ENCODE data around the gene AGRN.

Gene AGRN

DNA sequence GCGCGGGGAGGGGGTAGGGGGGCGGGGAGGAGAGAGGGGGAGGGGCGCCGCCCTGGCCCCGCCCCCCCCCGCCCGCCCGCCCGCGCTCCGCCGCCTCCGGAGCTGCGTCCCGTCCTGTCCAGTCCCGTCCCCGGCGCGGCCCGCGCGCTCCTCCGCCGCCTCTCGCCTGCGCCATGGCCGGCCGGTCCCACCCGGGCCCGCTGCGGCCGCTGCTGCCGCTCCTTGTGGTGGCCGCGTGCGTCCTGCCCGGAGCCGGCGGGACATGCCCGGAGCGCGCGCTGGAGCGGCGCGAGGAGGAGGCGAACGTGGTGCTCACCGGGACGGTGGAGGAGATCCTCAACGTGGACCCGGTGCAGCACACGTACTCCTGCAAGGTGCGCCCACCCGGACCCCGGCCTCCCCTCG, at the start of gene AGRN:
AGRN (plus strand) TSS at position 121 of the 405 bp plus-strand sequence; CDS start at position 174, 53 bp downstream.
- Histone ChIP-seq H3K9ac (ENCODE audit: low read length) (no peak within 1 kb of the TSS), H3K27ac (ENCODE audit: low read length) (no peak within 1 kb of the TSS)

DNA sequence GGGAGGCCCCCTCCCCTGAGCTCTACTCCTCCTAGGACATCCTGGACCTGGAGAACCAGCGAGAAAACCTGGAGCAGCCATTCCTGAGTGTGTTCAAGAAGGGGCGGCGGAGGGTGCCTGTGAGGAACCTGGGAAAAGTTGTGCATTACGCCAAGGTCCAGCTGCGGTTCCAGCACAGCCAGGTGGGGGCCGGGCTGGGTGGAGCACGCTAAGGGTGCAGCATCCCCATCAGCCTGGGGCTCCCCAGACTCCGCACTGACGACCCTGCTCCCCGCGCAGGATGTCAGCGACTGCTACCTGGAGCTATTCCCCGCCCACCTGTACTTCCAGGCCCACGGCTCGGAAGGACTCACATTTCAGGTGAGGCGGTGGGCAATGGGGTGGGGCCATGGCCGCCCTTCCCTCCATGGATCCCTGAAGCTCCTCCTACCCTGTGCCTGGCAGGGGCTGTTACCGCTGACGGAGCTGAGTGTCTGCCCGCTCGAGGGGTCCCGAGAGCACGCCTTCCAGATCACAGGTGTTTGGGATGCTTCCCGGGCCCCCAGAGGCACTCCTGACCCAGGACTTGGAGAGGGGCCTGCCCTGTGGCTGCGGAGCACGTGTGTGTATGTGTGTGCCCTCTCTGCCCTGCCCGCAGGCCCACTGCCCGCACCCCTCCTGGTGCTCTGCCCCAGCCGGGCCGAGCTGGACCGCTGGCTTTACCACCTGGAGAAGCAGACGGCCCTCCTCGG, 49.5 kb upstream of the AGRN start:
- no peaks in the 10 kb centered on the region for H3K79me2 ChIP-seq (ENCODE audit: low read length)
- DNase-seq, result no peak
- H3K27me3 ChIP-seq (replicated peaks; ENCODE audit: insufficient read depth, low read length), result peaks cover 13% of the 10 kb centered on the region; the same call in 1 of the 2 replicates
- H3K4me3 ChIP-seq (ENCODE audit: low read length), result no peak overlapping the region
- H3K4me2 ChIP-seq (ENCODE audit: low read depth, low read length), result no peak overlapping the region
- no peak overlapping the region for H2AFZ ChIP-seq (ENCODE audit: low read length)
- no peaks in the 10 kb centered on the region for H3K9me2 ChIP-seq (replicated peaks; ENCODE audit: insufficient read depth, low read length)
- no peaks in the 10 kb centered on the region for H4K20me1 ChIP-seq (ENCODE audit: insufficient read depth, low read length)
- H3K27ac ChIP-seq (ENCODE audit: low read length), result no peak overlapping the region
- peaks cover 9% of the 10 kb centered on the region for H3K4me1 ChIP-seq (ENCODE audit: low read length)
- H3F3A ChIP-seq (ENCODE audit: insufficient read depth, low read length), result peaks cover 4% of the 10 kb centered on the region; the same call in 1 of the 2 replicates
- H3K36me3 ChIP-seq (replicated peaks; ENCODE audit: insufficient read depth, low read length), result no peaks in the 10 kb centered on the region
- H3K9me3 ChIP-seq (replicated peaks; ENCODE audit: insufficient read depth, low read length), result no peaks in the 10 kb centered on the region
- H3K9ac ChIP-seq (ENCODE audit: low read length), result no peak overlapping the region
- no peak for TF ChIP-seq EZH2 (optimal IDR thresholded peaks at IDR 0.05; ENCODE audit: low read depth, low read length)
- TF ChIP-seq EZH2phosphoT487 (IDR thresholded peaks at IDR 0.05; ENCODE audit: low read length), result no peak
- TF ChIP-seq, protein P1, sequence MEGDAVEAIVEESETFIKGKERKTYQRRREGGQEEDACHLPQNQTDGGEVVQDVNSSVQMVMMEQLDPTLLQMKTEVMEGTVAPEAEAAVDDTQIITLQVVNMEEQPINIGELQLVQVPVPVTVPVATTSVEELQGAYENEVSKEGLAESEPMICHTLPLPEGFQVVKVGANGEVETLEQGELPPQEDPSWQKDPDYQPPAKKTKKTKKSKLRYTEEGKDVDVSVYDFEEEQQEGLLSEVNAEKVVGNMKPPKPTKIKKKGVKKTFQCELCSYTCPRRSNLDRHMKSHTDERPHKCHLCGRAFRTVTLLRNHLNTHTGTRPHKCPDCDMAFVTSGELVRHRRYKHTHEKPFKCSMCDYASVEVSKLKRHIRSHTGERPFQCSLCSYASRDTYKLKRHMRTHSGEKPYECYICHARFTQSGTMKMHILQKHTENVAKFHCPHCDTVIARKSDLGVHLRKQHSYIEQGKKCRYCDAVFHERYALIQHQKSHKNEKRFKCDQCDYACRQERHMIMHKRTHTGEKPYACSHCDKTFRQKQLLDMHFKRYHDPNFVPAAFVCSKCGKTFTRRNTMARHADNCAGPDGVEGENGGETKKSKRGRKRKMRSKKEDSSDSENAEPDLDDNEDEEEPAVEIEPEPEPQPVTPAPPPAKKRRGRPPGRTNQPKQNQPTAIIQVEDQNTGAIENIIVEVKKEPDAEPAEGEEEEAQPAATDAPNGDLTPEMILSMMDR (IDR thresholded peaks at IDR 0.05; ENCODE audit: low read length), result no peak

More for the DNA sequence above, at the start of gene AGRN:
- Histone ChIP-seq H3K4me3 (ENCODE audit: low read length) (peak within 1 kb of the TSS; percentile 36), H2AFZ (ENCODE audit: low read length) (no peak within 1 kb of the TSS), H3K9me2 (replicated peaks; ENCODE audit: insufficient read depth, low read length) (no peaks in the 10 kb centered on the region), H3K36me3 (replicated peaks; ENCODE audit: insufficient read depth, low read length) (no peaks in the 10 kb centered on the region), H4K20me1 (ENCODE audit: insufficient read depth, low read length) (no peaks in the 10 kb centered on the region), H3F3A (ENCODE audit: insufficient read depth, low read length) (no peaks in the 10 kb centered on the region), H3K9me3 (replicated peaks; ENCODE audit: insufficient read depth, low read length) (no peaks in the 10 kb centered on the region), H3K4me2 (ENCODE audit: low read depth, low read length) (peak within 1 kb of the TSS; percentile 64; the same call in 1 of the 2 replicates), H3K4me1 (ENCODE audit: low read length) (no peaks in the 10 kb centered on the region), H3K79me2 (ENCODE audit: low read length) (no peaks in the 10 kb centered on the region), H3K27me3 (replicated peaks; ENCODE audit: insufficient read depth, low read length) (peaks cover 48% of the 10 kb centered on the region)
- TF ChIP-seq EZH2 (optimal IDR thresholded peaks at IDR 0.05; ENCODE audit: low read depth, low read length) (no peak), EZH2phosphoT487 (IDR thresholded peaks at IDR 0.05; ENCODE audit: low read length) (no peak)
- TF ChIP-seq, protein P1 (IDR thresholded peaks at IDR 0.05; ENCODE audit: low read length), result no peak
- peak; percentile 19 for DNase-seq

DNA sequence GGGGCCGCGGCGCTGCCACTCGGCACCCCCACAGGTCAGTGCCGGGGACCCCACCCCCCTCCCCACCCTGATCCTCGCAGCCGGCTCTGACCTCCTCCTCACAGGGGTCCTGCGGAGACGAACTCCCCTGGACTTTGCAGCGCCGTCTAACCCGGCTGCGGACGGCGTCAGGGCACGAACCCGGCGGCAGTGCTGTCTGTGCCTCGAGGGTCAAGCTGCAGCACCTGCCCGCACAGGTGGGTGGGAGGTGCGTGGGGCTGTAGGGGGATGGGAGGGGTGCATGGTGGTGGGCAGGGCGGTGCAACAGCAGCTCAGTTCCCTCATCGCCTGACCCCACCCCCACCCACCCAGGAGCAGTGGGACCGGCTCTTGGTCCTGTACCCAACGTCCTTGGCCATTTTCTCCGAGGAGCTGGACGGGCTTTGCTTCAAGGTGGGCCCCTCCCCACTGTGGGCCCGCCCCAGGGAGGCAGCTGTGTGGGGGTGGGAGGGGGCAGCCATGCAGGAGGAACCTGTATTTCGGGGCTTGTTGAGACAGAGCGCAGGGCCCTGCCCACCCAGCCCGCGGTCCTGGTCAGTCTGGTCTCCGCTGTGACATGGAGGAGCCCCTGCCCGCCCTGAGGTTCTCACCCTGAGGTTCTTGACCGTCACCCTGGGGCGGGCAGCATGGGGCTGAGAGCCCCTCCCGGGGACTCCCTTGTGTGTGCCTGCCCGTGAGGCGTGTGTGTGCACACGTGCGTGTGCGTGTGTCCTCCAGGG, 48.8 kb upstream of the AGRN start:
- H3K9me2 ChIP-seq (replicated peaks; ENCODE audit: insufficient read depth, low read length), result no peaks in the 10 kb centered on the region
- no peak for TF ChIP-seq EZH2 (optimal IDR thresholded peaks at IDR 0.05; ENCODE audit: low read depth, low read length)
- no peak overlapping the region for H2AFZ ChIP-seq (ENCODE audit: low read length)
- peaks cover 3% of the 10 kb centered on the region for H3K4me1 ChIP-seq (ENCODE audit: low read length)
- no peak overlapping the region for H3K27ac ChIP-seq (ENCODE audit: low read length)
- peaks cover 13% of the 10 kb centered on the region; the same call in 1 of the 2 replicates for H3K27me3 ChIP-seq (replicated peaks; ENCODE audit: insufficient read depth, low read length)
- H3K4me3 ChIP-seq (ENCODE audit: low read length), result no peak overlapping the region
- no peaks in the 10 kb centered on the region for H3K9me3 ChIP-seq (replicated peaks; ENCODE audit: insufficient read depth, low read length)
- no peaks in the 10 kb centered on the region for H3K79me2 ChIP-seq (ENCODE audit: low read length)
- no peaks in the 10 kb centered on the region for H4K20me1 ChIP-seq (ENCODE audit: insufficient read depth, low read length)
- H3K4me2 ChIP-seq (ENCODE audit: low read depth, low read length), result no peak overlapping the region
- DNase-seq, result no peak
- peaks cover 4% of the 10 kb centered on the region; the same call in 1 of the 2 replicates for H3F3A ChIP-seq (ENCODE audit: insufficient read depth, low read length)
- no peaks in the 10 kb centered on the region for H3K36me3 ChIP-seq (replicated peaks; ENCODE audit: insufficient read depth, low read length)
- no peak overlapping the region for H3K9ac ChIP-seq (ENCODE audit: low read length)

Data from MM.1S (cell line).